Skeletal muscle cell (primary cell): ENCODE results near the gene TRPM2.

ENCODE experiments used
- DNase-seq: peaks from one replicate; pipeline ENCODE4 v3.0.0-alpha.2; 2010; ENCODE audit warnings: low read depth
- H3K4me3 ChIP-seq: 2 replicates; pipeline ENCODE4 v1.5.1; 2011; ENCODE audit warnings: low read depth, mild to moderate bottlenecking, control low read depth, low read length, moderate library complexity

TRPM2 gene

GRCh38 chr21:44485254-44485793 lies 131.9 kb downstream of the TRPM2 start:
- no peak for DNase-seq
- no peak overlapping the region for H3K4me3 ChIP-seq

- DNase-seq: no peak
- no peak overlapping the region for H3K4me3 ChIP-seq
Measured at GRCh38 chr21:44485796-44486195, 132.4 kb downstream of the TRPM2 start.

- H3K4me3 ChIP-seq: no peak overlapping the region
- DNase-seq: no peak
Measured at GRCh38 chr21:44486302-44486701, 132.9 kb downstream of the TRPM2 start.

- no peak overlapping the region for H3K4me3 ChIP-seq
- DNase-seq: no peak
Measured at GRCh38 chr21:44487831-44488230, 134.4 kb downstream of the TRPM2 start.

GRCh38 chr21:44489962-44490361 lies 136.5 kb downstream of the TRPM2 start:
- no peak for DNase-seq
- no peak overlapping the region for H3K4me3 ChIP-seq

GRCh38 chr21:44490405-44490804 lies 137.0 kb downstream of the TRPM2 start:
- H3K4me3 ChIP-seq: no peak overlapping the region
- no peak for DNase-seq

GRCh38 chr21:44490816-44491215 lies 137.4 kb downstream of the TRPM2 start:
- no peak overlapping the region for H3K4me3 ChIP-seq

More at GRCh38 chr21:44490816-44491215, 137.4 kb downstream of the TRPM2 start:
- no peak for DNase-seq
